ENCODE measurements around the gene PCBP3. TPM values are rescaled to one million over a fixed set of nuclear protein-coding genes. Genes with fewer than 3 reads are reported as not detected.
"Not testable (repeated sequence)": the region's sequence is repeated elsewhere in the genome, so short reads cannot be mapped to it uniquely, and the experiment has no call there.

PCBP3 gene
- 24.1 and 24.2 TPM in 2 replicates for total RNA-seq (2014; rRNA removed; shearing (Covaris generic))
- 16.9 and 24.5 TPM in 2 replicates for polyA plus RNA-seq (2014; cell fraction: nucleus; rRNA removed)

GRCh38 chr21:45643021-45643980 lies at the start of gene PCBP3:
Gene PCBP3, plus strand, starts transcription at chr21:45643725. Its CDS starts 206,361 bp downstream, at chr21:45850086.
- peak; percentile 95 for DNase-seq (ENCODE audit: extremely low read depth, low read depth)

DNA sequence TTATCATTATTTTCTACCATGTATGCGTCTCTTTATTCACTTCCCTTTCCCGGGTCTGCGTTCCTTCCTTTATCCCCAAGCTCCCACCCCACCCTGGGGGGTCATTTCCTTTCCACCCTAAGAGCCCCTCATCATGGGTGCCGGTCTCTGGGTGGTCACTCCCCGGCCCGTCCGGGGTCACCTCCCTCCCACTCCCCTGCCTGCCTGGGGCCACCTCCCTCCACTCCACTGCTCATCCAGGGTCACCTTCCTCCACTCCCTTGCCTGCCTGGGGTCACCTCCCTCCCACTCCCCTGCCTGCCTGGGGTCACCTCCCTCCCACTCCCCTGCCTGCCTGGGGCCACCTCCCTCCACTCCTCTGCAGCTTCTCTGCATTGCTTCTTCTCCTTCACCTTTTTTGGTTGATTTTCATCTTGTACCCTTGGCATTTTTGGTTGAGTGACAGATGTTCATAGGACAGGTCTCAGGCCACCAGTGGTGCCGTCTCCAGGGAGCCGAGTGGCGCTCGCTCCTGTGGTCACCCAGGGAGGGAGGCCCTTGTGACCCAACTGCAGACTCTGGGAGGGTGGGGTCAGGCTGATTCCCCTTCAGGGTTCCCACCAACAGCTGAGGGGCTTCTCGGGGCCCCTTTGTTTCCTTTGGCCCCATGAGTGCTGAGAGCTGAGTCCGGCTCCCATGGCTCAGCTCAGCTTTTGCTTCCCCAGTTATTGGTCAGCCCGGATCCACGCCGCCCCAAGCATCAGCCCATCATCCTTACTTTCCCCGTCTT lies 48.6 kb upstream of the PCBP3 start:
- DNase-seq (ENCODE audit: extremely low read depth, low read depth), result no peak

DNA sequence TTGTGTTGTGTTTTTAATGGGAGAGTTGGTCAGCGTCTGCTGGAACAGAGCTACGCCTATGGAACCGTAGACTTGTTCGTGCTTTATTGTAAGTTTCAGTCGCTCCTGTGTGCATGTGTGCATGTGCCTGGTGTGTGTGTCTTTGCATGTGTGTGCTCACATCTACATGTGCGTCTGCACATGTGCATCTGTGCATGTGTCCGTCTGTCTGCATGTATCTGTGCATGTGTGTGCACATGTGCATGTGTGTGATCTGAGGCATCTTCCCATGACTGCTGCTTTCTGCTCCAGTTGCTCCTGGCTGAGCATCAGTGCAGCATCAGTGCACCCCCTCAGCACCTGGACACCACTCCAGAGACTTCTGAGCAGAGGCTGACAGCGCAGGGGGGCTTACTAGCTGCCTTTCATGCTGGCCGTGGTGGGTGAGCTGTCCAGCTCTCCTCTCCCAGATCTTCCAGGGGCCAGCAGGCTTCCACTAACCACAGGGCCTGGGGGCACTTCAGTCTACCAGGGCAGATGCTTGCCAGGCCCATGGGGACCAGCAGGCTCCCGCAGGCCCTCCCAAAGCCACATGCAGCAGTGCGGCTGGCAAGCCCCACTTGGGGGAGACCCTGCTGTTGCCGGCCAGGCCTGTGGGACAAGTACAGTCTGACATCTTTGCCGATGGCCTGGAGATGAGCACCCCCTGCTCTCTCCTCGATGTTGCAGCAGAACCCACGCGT lies 47.8 kb upstream of the PCBP3 start:
- no peak for DNase-seq (ENCODE audit: extremely low read depth, low read depth)

DNA sequence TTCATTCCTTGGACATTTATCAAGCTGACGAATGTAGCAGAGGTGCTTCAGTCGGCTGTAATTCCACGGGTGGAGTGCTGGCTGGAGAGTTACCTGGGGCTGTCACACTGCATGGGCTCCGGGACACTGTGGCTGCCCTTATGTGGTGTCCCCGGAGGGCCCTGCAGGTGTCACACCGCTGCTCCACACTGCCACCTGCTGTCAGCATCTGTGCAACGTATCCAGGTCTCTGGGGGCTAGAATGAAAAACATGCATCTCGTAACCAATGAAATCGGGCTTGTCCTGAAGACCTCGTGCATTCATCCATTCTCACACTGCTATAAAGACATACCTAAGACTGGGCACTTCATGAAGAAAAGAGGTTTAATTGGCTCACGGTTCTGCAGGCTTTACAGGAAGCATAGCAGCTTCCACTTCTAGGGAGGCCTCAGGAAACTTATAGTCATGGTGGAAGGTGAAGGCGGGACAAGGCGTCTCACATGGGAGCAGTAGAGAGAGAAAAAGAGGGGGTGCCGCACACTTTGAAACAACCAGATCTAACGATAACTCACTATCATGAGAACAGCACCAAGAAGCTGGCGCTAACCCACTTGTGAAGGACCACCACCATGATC lies 46.7 kb upstream of the PCBP3 start:
- DNase-seq (ENCODE audit: extremely low read depth, low read depth), result peak; percentile 56

GRCh38 chr21:45598109-45598508 lies 45.4 kb upstream of the PCBP3 start:
- DNase-seq (ENCODE audit: extremely low read depth, low read depth), result no peak

GRCh38 chr21:45598666-45599065 lies 44.9 kb upstream of the PCBP3 start:
- no peak for DNase-seq (ENCODE audit: extremely low read depth, low read depth)

DNA sequence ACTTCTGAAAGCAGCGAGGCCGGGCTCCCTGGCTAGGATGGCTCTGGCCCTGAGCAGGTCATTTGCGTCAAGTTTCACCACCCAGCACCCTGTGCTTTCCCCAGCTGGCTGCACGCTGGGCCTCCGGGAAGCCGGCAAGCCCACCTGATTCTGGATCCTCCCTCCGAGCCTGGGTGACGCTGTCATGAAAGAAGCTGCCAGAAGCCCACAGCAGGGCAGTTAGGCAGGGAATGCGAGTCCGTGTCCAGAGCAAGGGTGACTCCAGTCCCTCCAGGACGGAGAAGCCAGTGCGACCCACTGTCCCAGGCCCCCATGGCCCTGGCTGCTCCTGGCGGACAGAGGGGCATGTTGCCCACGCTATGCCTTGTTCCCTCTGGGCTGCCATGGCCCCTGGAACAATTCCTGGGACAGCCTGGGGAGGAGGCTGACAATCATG lies 44.4 kb upstream of the PCBP3 start:
- no peak for DNase-seq (ENCODE audit: extremely low read depth, low read depth)

GRCh38 chr21:45600248-45600647 lies 43.3 kb upstream of the PCBP3 start:
- no peak for DNase-seq (ENCODE audit: extremely low read depth, low read depth)

GRCh38 chr21:45601551-45601950 lies 42.0 kb upstream of the PCBP3 start:
- DNase-seq (ENCODE audit: extremely low read depth, low read depth), result no peak

DNA sequence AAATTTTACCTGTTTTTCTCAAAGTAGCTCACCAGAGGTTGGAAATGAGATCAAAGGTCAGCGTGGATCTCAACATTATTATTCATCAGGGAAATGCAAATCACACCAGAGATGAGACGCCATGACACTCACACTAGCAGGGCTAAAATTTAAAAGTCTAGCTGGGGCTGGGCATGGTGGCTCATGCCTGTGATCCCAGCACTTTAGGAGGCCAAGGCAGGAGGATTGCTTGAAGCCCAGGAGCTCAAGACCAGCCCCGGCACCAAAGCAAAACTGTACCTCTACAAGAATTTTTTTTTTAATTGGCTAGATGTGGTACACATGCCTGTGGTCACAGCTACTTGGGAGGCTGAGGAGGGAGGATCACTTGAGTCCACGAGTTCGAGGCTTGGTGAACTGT lies 41.4 kb upstream of the PCBP3 start:
- no peak for DNase-seq (ENCODE audit: extremely low read depth, low read depth)

DNA sequence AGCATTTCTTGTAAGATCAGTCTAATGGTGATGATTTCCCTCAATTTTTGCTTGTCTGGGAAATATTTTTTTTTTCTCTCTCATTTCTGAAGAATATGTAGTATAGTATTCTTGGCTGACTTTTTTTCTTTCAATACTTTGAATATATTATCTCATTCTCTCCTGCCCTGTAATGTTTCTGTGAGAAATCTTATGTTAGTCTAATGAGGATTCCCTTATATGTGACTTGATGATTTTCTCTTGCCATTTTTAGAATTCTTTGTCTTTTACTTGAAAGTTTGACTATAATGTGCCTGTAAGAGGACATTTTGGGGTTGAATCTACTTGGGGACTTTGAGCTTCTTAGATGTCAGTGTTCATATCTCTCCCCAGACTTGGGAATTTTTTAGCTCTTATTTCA lies 40.0 kb upstream of the PCBP3 start:
- no peak for DNase-seq (ENCODE audit: extremely low read depth, low read depth)

DNA sequence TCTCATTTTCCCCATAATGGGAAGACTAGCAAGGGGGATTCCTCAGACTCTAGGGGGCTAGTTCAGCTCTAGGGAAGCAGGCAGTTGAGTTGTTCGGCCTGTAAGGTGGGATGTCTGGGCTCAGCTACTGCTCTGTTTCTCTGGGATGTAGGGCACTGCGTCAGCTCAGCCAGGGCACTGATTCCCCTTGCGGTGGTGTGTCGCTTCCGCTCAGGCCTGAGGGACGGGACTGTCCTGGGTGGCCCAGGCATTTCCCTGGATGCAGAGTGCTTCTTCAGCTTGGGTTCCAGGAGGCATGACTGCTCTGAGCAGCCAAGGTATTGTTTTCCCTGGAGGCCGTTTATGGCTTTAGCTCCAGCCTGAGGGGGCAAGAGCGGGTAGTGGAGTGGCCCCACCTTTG lies 38.8 kb upstream of the PCBP3 start:
- not testable (repeated sequence) for DNase-seq (ENCODE audit: extremely low read depth, low read depth)

GRCh38 chr21:45607021-45607908 lies 36.3 kb upstream of the PCBP3 start:
- DNase-seq (ENCODE audit: extremely low read depth, low read depth), result peak; percentile 14

- no peak for DNase-seq (ENCODE audit: extremely low read depth, low read depth)
Measured at GRCh38 chr21:45607909-45608295, 35.6 kb upstream of the PCBP3 start.

GRCh38 chr21:45608747-45609470 lies 34.6 kb upstream of the PCBP3 start:
- DNase-seq (ENCODE audit: extremely low read depth, low read depth), result not testable (repeated sequence)

DNA sequence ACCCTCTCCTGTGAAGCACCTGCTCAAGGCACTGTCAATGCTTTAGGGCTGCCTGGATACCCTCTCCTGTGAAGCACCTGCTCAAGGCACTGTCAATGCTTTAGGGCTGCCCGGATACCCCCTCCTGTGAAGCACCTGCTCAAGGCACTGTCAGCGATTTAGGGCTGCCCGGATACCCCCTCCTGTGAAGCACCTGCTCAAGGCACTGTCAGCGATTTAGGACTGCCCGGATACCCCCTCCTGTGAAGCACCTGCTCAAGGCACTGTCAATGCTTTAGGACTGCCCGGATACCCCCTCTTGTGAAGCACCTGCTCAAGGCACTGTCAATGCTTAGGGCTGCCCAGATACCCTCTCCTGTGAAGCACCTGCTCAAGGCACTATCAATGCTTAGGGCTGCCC lies 33.9 kb upstream of the PCBP3 start:
- DNase-seq (ENCODE audit: extremely low read depth, low read depth), result not testable (repeated sequence)

GRCh38 chr21:45611296-45611695 lies 32.2 kb upstream of the PCBP3 start:
- no peak for DNase-seq (ENCODE audit: extremely low read depth, low read depth)

- peak; percentile 85 for DNase-seq (ENCODE audit: extremely low read depth, low read depth)
Measured at GRCh38 chr21:45611939-45612664, 31.4 kb upstream of the PCBP3 start.

All from NCI-H460 (cell line).